Brain microvascular endothelial cell (primary cell): ENCODE results near the gene INVS.
"Not testable (repeated sequence)": the region's sequence is repeated elsewhere in the genome, so short reads cannot be mapped to it uniquely, and the experiment has no call there.

ENCODE experiments used
- DNase-seq: peaks from one replicate; pipeline ENCODE4 v3.0.0-alpha.2; 2020
- H3K27ac ChIP-seq: fragments of 250-450 bp; sonication (Bioruptor Pico); 2 replicates; pipeline ENCODE4 v1.5.1; 2020; ENCODE audit warnings: mild to moderate bottlenecking, moderate library complexity
- H3K27me3 ChIP-seq: fragments of 250-450 bp; sonication (Bioruptor Pico); replicated peaks from 2 replicates; pipeline ENCODE4 v1.5.1; 2020; ENCODE audit warnings: mild to moderate bottlenecking
- H3K36me3 ChIP-seq: fragments of 250-450 bp; sonication (Bioruptor Pico); replicated peaks from 2 replicates; pipeline ENCODE4 v1.5.1; 2020; ENCODE audit warnings: mild to moderate bottlenecking
- H3K4me3 ChIP-seq: 2 replicates; pipeline ENCODE4 v1.5.1; 2011; ENCODE audit warnings: low read depth, mild to moderate bottlenecking, control low read depth, low read length, moderate library complexity
- in situ Hi-C: cut with HindIII; loops from 2 replicates; pipeline ENCODE4 v1.10.0; 2017; ENCODE audit warnings: low sequenced_read_pairs, low pct_ligation_motif_present
- TF ChIP-seq, protein P1 (sequence below): IDR thresholded peaks from 2 replicates; pipeline ENCODE4 v1.5.1; 2011; ENCODE audit warnings: low read depth, mild to moderate bottlenecking, moderate library complexity, low read length, control low read depth, inconsistent platforms; ENCODE audit errors: missing control alignments

The INVS gene

DNA sequence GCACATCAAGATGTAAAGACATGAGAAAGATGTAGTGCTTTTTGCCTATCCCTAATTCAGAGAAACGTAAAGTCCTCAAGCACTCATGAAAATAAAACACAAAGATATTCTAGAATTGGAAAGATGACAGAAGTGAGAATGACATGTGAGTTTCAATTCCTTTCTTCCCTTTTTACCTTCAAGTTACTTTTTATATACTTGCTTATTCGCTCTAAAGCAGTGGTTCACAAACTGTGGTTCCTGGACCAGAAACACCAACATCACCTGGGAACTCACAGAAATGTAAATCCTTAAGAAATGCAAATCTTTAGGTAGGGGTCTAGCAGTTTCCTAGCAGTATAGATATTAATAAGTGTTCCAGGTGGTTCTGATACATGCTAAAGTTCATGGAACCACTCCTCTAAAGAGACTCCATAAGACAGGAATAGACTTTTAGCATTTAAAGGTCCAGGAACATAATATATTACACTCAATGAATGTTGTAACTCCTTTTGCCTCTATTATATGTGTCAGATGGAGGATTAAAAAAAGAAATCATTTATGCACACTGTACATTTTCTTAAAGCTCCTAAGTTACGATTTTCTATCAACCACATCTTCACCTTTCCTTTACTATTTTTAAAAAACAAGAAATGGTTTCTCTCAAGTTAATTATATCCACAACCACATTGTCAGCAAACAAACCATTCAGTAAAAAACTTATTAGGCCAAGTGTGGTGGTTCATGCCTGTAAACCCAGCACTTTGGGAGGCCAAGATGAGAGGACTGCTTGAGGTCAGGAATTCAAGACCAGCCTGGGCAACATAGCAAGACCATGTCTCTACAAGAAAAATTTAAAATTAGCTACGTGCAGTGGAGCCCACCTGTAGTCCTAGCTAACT lies 40.1 kb upstream of the INVS start:
- Histone ChIP-seq H3K36me3 (no peaks in the 10 kb centered on the region), H3K27me3 (no peaks in the 10 kb centered on the region), H3K27ac (no peak overlapping the region), H3K4me3 (no peak overlapping the region)
- no peak for DNase-seq
- TF ChIP-seq, protein P1, sequence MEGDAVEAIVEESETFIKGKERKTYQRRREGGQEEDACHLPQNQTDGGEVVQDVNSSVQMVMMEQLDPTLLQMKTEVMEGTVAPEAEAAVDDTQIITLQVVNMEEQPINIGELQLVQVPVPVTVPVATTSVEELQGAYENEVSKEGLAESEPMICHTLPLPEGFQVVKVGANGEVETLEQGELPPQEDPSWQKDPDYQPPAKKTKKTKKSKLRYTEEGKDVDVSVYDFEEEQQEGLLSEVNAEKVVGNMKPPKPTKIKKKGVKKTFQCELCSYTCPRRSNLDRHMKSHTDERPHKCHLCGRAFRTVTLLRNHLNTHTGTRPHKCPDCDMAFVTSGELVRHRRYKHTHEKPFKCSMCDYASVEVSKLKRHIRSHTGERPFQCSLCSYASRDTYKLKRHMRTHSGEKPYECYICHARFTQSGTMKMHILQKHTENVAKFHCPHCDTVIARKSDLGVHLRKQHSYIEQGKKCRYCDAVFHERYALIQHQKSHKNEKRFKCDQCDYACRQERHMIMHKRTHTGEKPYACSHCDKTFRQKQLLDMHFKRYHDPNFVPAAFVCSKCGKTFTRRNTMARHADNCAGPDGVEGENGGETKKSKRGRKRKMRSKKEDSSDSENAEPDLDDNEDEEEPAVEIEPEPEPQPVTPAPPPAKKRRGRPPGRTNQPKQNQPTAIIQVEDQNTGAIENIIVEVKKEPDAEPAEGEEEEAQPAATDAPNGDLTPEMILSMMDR = no peak
- in situ Hi-C loops = no loop called here

DNA sequence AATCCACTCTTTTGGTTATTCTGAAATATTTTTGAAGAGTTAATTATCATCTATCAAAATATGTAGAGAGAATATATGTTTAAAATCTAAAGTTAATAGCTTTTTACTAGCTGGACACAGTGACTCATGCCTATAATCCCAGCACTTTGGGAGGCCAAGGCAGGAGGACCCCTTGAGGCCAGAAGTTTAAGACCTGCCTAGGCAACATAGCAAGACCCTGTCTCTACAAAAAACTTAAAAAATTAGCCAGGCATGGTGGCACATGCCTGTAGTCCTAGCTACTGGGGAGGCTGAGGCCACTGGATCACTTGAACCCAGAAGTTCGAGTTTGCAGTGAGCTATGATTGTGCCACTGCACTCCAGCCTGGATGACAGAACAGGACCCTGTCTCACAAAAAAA lies 36.4 kb upstream of the INVS start:
- H3K27ac ChIP-seq, H3K4me3 ChIP-seq, in situ Hi-C loops: not testable (repeated sequence)

DNA sequence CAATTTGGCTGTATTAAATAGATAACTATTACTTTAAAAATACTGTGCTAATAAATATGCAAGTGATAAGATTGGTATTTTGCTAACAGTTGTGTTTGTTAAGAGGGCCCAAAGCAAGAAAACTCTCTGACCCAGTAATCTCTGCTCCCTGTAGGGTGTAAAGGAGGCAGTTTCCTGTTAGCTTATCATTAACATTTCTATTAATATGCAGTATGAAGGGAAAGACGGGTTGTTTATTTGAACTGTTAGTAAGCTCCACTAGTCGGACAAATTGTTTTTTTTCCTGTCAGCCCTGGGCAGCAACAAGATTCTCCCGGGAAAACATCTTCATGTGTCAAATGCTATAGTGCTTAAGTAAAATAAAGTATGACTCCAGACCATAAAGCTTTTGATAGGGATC lies 35.9 kb upstream of the INVS start:
- DNase-seq = no peak
- TF ChIP-seq, protein P1 = no peak
- Histone ChIP-seq H3K27me3 (no peaks in the 10 kb centered on the region), H3K36me3 (no peaks in the 10 kb centered on the region), H3K27ac (no peak overlapping the region), H3K4me3 (no peak overlapping the region)
- in situ Hi-C loops = no loop called here

More for the DNA sequence above, 36.4 kb upstream of the INVS start:
- not testable (repeated sequence) for H3K36me3 ChIP-seq, DNase-seq, H3K27me3 ChIP-seq

DNA sequence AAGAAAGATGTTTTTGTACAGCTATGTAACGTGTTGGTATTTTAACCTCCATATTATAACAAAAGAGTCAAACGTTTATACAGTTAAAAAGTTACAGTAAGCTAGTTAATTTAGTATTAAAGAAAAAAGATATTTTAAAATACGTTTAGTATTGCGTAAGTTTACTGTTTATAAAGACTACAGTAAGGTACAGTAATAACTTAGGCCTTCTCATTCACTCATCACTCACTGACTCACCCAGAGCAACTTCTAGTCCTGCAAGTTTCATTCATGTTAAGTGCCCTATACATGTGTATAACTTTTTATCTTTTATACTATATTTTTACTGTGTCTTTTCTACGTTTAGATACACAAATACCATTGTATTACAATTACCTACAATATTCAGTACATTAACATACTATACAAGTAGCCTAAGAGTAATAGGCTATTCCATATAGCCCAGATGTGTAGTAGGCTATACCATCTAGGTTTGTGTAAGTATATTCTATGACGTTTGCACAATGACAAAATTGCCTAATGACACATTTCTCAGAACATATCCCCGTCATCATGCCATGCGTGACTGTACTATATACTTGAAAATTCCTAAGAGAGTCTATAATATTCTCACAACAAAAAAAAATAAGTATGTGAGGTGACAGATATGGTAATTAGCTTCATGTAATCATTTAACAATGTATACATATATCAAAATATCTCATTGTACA lies 34.0 kb upstream of the INVS start:
- Histone ChIP-seq H3K4me3 (no peak overlapping the region), H3K27ac (no peak overlapping the region), H3K36me3 (no peaks in the 10 kb centered on the region), H3K27me3 (no peaks in the 10 kb centered on the region)
- TF ChIP-seq, protein P1 = no peak
- in situ Hi-C loops = no loop called here
- peak; percentile 79 for DNase-seq

DNA sequence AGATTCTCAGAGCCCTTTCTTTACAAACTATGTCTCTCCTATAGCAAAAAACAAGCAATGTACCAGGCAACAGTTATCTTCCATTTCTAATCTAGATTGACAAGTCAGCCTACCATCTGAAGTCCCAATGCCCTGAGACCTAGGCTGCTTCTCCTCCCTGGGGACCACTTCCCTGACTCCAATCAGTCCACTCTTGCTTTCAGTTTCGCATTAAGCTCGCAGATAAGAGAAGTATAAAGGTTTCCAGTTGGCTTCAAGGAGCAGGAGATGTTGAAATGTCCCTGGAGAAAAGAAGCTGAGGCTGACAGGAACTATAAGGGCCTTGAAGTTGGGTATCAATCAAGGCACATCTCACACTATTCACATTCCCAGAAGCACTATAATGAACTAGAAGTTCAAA lies 32.5 kb upstream of the INVS start:
- Histone ChIP-seq H3K27me3 (no peaks in the 10 kb centered on the region), H3K4me3 (no peak overlapping the region), H3K36me3 (no peaks in the 10 kb centered on the region), H3K27ac (no peak overlapping the region)
- in situ Hi-C loops = no loop called here
- peak; percentile 66 for DNase-seq
- TF ChIP-seq, protein P1 = no peak

DNA sequence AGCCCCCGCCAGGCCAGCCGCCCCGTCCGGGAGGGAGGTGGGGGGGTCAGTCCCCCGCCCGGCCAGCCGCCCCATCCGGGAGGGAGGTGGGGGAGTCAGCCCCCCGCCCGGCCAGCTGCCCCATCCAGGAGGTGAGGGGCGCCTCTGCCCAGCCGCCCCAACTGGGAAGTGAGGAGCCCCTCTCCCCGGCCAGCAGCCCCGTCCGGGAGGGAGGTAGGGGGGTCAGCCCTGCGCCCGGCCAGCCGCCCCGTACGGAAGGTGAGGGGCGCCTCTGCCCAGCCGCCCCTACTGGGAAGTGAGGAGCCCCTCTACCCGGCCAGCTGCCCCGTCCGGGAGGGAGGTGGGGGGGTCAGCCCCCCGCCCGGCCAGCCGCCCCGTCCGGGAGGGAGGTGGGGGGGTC lies 31.1 kb upstream of the INVS start:
- H3K4me3 ChIP-seq, H3K27me3 ChIP-seq, in situ Hi-C loops, H3K27ac ChIP-seq, H3K36me3 ChIP-seq, DNase-seq: not testable (repeated sequence)

DNA sequence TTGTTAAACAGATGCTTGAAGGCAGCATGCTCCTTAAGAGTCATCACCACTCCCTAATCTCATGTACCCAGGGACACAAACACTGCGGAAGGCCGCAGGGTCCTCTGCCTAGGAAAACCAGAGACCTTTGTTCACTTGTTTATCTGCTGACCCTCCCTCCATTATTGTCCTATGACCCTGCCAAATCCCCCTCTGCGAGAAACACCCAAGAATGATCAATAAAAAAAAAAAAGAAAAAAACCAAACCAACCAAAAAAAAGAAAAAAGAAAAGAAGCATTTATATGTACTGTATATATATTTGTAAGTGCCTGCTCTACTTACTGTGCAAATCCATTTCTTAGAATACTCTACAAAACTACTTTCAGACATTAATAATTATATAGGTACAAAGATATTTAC lies 30.0 kb upstream of the INVS start:
- H3K27me3 ChIP-seq, H3K4me3 ChIP-seq, H3K27ac ChIP-seq, in situ Hi-C loops, DNase-seq, H3K36me3 ChIP-seq: not testable (repeated sequence)
